GM18526 (cell line): ENCODE results near the gene FGG.

Experiments
- POLR2A ChIP-seq: IDR thresholded peaks from 3 replicates; pipeline ENCODE4 v1.6.1; 2011; ENCODE audit not compliant: insufficient read length; ENCODE audit errors: extremely low read depth

Gene FGG

GRCh38 chr4:154612472-154613414 is at the start of gene FGG:
Gene FGG (minus strand): TSS chr4:154612656. CDS start chr4:154612609, 47 bp downstream.
- TF ChIP-seq POLR2A = no peak

- no peak for TF ChIP-seq POLR2A
These were observed 47.6 kb upstream of the FGG start for GRCh38 chr4:154660052-154660451.

GRCh38 chr4:154658680-154659405 is 46.4 kb upstream of the FGG start:
- TF ChIP-seq POLR2A = no peak

GRCh38 chr4:154643493-154643892 is 31.0 kb upstream of the FGG start:
- no peak for TF ChIP-seq POLR2A

- TF ChIP-seq POLR2A = no peak
These were observed 30.0 kb upstream of the FGG start for GRCh38 chr4:154642373-154643009.

- TF ChIP-seq POLR2A = no peak
These were observed 28.5 kb upstream of the FGG start for GRCh38 chr4:154640999-154641398.

- no peak for TF ChIP-seq POLR2A
These were observed 21.6 kb upstream of the FGG start for GRCh38 chr4:154634058-154634457.

- TF ChIP-seq POLR2A = no peak
These were observed 19.4 kb upstream of the FGG start for GRCh38 chr4:154631828-154632227.

- TF ChIP-seq POLR2A = no peak
These were observed 17.9 kb upstream of the FGG start for GRCh38 chr4:154630324-154630723.

GRCh38 chr4:154626793-154627484 is 14.5 kb upstream of the FGG start:
- no peak for TF ChIP-seq POLR2A

GRCh38 chr4:154625971-154626370 is 13.5 kb upstream of the FGG start:
- no peak for TF ChIP-seq POLR2A

GRCh38 chr4:154623995-154624394 is 11.5 kb upstream of the FGG start:
- no peak for TF ChIP-seq POLR2A

GRCh38 chr4:154623436-154623835 is 11.0 kb upstream of the FGG start:
- TF ChIP-seq POLR2A = no peak

GRCh38 chr4:154622598-154622997 is 10.1 kb upstream of the FGG start:
- no peak for TF ChIP-seq POLR2A

GRCh38 chr4:154620111-154620510 is 7.7 kb upstream of the FGG start:
- TF ChIP-seq POLR2A = no peak

GRCh38 chr4:154618708-154619315 is 6.4 kb upstream of the FGG start:
- TF ChIP-seq POLR2A = no peak
